Left lung (tissue), 10 donors: ENCODE results near the gene GRSF1. TPM values are rescaled to one million over a fixed set of nuclear protein-coding genes. Genes with fewer than 3 reads are reported as not detected.

ENCODE experiments used
- ATAC-seq: fragments of 200-7000 bp; cut with Tn5 transposase; one replicate; pipeline ENCODE4 v1.9.1; 2020; ENCODE audit warnings: moderate library complexity
- DNase-seq, 4 donors: peaks; one replicate each; pipeline ENCODE4 v3.0.0-alpha.2; 2013 to 2020
- H3K27ac ChIP-seq, 2 donors: fragments of 200-600 bp; sonication (generic) in 1 of 2; one replicate each; pipeline versions ENCODE4 v1.5.0 to v1.8.0; 2020 to 2021
- H3K27me3 ChIP-seq, 2 donors: fragments of 200-600 bp; sonication (generic) in 1 of 2; one replicate each; pipeline versions ENCODE4 v1.5.0 to v1.8.0; 2020 to 2021
- H3K36me3 ChIP-seq, 2 donors: fragments of 200-600 bp; sonication (generic) in 1 of 2; one replicate each; pipeline versions ENCODE4 v1.5.0 to v1.8.0; 2020 to 2021
- H3K4me1 ChIP-seq, 2 donors: fragments of 200-600 bp; one replicate each; pipeline ENCODE4 v1.8.0; 2021
- H3K4me3 ChIP-seq, 2 donors: fragments of 200-600 bp; sonication (generic) in 1 of 2; one replicate each; pipeline versions ENCODE4 v1.5.0 to v1.8.0; 2020 to 2021; ENCODE audit warnings: mild to moderate bottlenecking in 1 of 2
- H3K9me3 ChIP-seq, 2 donors: fragments of 200-600 bp; sonication (generic) in 1 of 2; one replicate each; pipeline versions ENCODE4 v1.5.0 to v1.8.0; 2020 to 2021
- CTCF ChIP-seq, 2 donors: fragments of 200-600 bp; sonication (generic) in 1 of 2; IDR thresholded peaks; one replicate each; pipeline versions ENCODE4 v1.5.0 to v1.8.0; 2021; ENCODE audit warnings: antibody characterized with exemption in 2 of 2
- intact Hi-C, 2 donors: fragments of 100-400 bp; cut with DNase I; formaldehyde crosslinking; loops; one replicate each; pipeline versions ENCODE4 v1.11.2 to v1.14.2; 2022
- polyA plus RNA-seq, 6 donors: library from polyadenylated mRNA; unstranded; fragments of 120-200 nt; gene quantifications; one replicate each; pipeline ENCODE4 v1.2.1, GENCODE V29; 2013; ENCODE audit not compliant: insufficient read length in 6 of 6
- total RNA-seq, 2 donors: library from RNA; stranded (reverse); fragmentation: NEBNext Ultra II Directional; extraction: Animal tissue kit (Norgen Biotek cat#: 25700); gene quantifications; one replicate each; pipeline ENCODE4 v1.2.1, GENCODE V29; 2021
- donor health status: DM: no; HTN: yes; CAD: no.
- donor health status: DM: no; HTN: no; CAD: no.

The GRSF1 gene
- total and polyA plus RNA-seq, 8 donors: 60.3 to 143 (median 128) TPM

GRCh38 chr4:70768301-70768948 lies 71.3 kb downstream of the GRSF1 start:
- intact Hi-C loops: no loop called here
- H3K36me3 ChIP-seq: peaks cover 0 to 63% of the 10 kb centered on the region in 2 donors
- no peak overlapping the region for H3K27ac ChIP-seq
- DNase-seq (no peak), ATAC-seq (no peak)
- H3K4me1 ChIP-seq: no peaks in the 10 kb centered on the region
- H3K4me3 ChIP-seq: no peak overlapping the region
- no peaks in the 10 kb centered on the region for H3K27me3 ChIP-seq
- no peak for TF ChIP-seq CTCF (IDR thresholded peaks at IDR 0.05)
- no peaks in the 10 kb centered on the region for H3K9me3 ChIP-seq

Other genes with a start within 250 kb of the GRSF1 start
- not detected for gene AMBN, start 247.6 kb downstream of the GRSF1 start, total RNA-seq
- not detected for gene AMBN, start 247.6 kb downstream of the GRSF1 start, polyA plus RNA-seq
- under 1 TPM; 0.24 to 0.73 TPM for gene ENAM, start 211.1 kb downstream of the GRSF1 start, total RNA-seq
- gene ENAM, start 211.1 kb downstream of the GRSF1 start, polyA plus RNA-seq: under 1 TPM; 0.14 to 0.84 (median 0.42) TPM
- 100 to 1,000 TPM in 1 of 2 donors, 10 to 100 TPM in 1; 92.6 to 184 TPM for gene JCHAIN, start 173.4 kb downstream of the GRSF1 start, total RNA-seq
- 1 to 10 TPM; 1.5 to 2.6 (median 2.2) TPM for gene JCHAIN, start 173.4 kb downstream of the GRSF1 start, polyA plus RNA-seq
- gene UTP3, start 151.4 kb downstream of the GRSF1 start, total RNA-seq: 10 to 100 TPM; 21.5 to 28.0 TPM
- 10 to 100 TPM; 30.4 to 36.6 (median 34.6) TPM for gene UTP3, start 151.4 kb downstream of the GRSF1 start, polyA plus RNA-seq
- 10 to 100 TPM; 59.9 to 65.5 TPM for gene RUFY3, start 117.9 kb downstream of the GRSF1 start, total RNA-seq
- gene RUFY3, start 117.9 kb downstream of the GRSF1 start, polyA plus RNA-seq: 100 to 1,000 TPM; 121 to 158 (median 149) TPM
- 10 to 100 TPM; 28.3 to 33.6 TPM for gene MOB1B, start 62.5 kb upstream of the GRSF1 start, total RNA-seq
- 10 to 100 TPM; 36.2 to 51.3 (median 47.2) TPM for gene MOB1B, start 62.5 kb upstream of the GRSF1 start, polyA plus RNA-seq
- gene DCK, start 153.8 kb upstream of the GRSF1 start, total RNA-seq: 10 to 100 TPM; 17.5 to 17.9 TPM
- gene DCK, start 153.8 kb upstream of the GRSF1 start, polyA plus RNA-seq: 10 to 100 TPM; 28.9 to 34.7 (median 33.7) TPM